GM19238 (cell line): ENCODE measurements around the gene SPOCD1.

Source experiments
- DNase-seq: peaks from one replicate; pipeline ENCODE4 v3.0.0; 2011; ENCODE audit warnings: low spot score; ENCODE audit not compliant: insufficient read length

Gene SPOCD1

DNA sequence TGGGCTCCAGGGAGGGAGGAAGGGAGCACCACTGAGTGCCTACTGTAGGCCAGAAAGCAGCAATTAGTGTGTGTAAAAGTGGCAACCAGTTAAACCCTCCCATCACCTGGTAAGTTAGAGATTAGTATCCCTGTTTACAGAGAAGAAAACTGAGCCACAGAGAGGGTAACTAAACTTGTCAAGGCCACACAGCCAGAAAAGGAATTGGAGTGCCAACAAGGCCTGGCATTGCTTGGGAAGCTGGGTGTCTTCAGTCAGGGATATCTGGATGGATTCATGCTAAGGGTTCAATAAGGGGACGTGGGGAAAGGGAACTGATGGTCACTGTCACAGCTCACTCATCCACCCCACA, 28.1 kb downstream of the SPOCD1 start:
- no peak for DNase-seq

DNA sequence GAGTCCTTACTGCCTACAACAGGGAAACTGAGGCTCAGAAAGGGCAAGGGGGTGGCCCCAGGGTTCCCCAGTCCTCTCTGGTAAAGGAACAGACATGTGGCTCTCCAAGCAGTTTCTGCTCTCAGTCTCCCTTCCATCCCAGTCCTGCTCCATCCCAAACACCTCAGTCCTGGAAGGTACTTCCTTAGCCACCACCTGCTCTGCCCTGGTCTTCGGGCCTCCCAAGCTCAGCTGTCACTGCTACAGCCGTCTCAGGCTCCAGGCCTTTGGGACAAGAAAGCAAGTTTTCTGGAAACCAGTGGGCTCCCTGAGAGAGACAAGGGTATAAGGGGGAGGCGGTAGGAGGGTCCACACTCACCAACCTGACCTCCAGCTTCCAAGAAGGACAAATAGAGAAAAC, 28.6 kb downstream of the SPOCD1 start:
- DNase-seq = no peak

DNA sequence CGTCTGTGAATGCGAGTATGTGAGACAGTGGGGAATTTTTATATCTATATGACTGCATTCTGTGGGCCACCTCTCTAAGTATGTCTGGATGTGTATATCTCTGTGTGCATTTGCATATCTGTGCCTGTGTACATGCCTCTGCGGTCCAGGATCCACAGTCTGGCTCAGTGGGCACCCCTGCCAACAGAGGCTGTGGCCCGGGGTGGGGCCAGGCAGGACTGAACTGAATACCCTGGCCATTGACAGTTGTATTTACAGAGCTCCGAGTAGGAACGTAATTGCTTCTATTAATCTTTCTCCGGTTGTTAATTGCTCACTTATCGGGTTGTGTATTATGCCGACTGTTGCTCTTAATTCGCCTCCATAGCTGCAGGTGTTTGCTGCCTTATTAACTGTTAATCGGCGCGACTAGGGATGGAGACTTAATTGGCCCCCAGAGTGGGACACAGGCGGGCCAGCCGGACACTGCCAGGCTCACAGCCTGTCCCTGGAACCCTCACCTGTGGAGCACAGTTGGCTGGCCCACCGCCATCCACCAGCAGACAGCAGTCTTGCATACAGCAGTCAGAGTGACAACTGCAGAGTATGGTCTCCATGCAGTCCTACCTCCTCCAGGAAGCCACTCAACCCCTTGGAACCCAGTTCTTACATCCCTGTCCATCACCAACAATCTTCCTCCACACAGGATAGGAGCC, 29.3 kb downstream of the SPOCD1 start:
- DNase-seq = no peak

DNA sequence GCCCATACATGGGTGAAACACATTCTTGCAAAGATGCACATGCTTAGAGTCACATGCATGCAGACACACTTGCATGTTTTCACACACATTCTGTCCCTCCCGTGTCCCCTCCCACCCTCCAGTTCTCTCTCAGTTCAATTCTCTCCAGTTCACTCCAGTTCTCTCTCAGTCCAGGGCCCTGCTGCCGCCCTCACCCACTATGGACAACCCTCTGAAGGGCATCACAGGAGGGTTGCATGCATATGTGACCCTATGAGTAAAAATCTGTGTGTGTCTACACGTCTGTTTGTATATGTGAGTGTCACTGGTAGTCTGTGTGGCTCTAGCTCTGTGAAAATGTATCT, 29.9 kb downstream of the SPOCD1 start:
- DNase-seq = no peak

- DNase-seq = no peak
These were observed 30.5 kb downstream of the SPOCD1 start for GRCh38 chr1:31785020-31785946.

GRCh38 chr1:31784356-31785019, 31.3 kb downstream of the SPOCD1 start:
- DNase-seq = no peak

- DNase-seq = no peak
These were observed 32.0 kb downstream of the SPOCD1 start for GRCh38 chr1:31783846-31784245.

GRCh38 chr1:31782421-31783410, 33.1 kb downstream of the SPOCD1 start:
- DNase-seq = no peak

- no peak for DNase-seq
These were observed 34.0 kb downstream of the SPOCD1 start for GRCh38 chr1:31781756-31782371.

DNA sequence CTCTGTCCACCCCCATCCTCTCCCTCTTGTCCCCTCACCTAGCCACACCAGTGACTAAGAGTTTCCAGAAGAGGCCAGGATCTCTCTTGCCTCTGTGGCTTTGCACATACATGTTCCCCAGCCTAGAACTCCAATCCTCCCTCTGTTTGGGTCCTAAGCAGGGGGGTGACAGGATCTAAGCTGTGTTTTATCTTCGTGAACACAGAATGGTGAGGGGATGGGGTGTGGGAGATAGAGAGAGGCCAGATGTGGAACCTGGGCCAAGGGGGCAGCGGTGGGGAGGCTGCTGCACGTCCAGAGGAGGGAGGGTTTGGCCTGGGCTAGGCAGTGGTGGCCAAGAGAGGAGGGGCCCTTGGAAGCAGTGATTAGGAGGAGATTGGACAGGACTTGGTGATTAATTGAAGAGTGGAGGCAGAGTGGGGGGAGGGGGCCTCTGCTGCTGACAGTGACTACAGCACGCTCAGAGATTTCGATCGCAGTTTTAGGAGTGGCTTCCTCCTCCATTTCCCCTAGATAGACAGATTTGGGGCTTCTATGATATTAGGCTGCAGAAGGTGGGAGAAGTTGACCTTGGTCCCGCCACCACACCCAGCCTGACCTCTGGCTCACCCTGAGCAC, 34.6 kb downstream of the SPOCD1 start:
- DNase-seq = no peak

- no peak for DNase-seq
These were observed 35.2 kb downstream of the SPOCD1 start for GRCh38 chr1:31780632-31781031.

- no peak for DNase-seq
These were observed 36.1 kb downstream of the SPOCD1 start for GRCh38 chr1:31779687-31780086.

DNA sequence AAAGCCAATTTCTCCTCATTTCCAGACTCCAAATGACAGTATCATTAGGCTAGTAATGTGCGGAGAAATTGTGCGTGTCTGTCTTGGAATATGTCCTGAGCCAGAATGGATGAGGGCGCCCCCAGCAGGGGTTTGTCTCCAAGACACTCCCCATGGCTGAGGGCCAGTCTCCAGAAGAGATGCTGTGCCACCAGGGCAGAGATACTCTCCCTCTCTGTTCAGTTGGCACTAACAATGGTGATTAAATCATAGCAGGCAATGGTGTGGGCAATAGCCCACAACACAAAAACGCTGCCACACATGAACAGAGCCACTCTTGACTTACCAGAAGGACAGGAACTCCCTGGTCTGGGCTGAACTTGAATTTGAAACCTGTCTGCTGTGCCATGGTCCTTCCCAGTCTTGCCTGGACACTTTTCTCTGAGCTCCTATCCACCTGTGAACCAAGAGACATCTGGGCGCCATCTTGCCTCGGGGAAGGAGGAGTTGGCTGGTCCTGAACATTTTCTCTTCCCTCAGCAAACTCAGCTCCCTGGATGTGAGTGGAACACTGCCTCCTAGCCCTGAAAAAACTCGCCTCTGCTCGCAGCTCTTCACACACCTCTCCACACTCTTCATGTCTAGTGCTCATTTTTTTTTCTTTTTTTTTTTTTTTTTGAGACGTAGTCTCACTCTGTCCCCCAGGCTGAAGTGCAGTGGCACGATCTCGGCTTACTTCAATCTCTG, 36.9 kb downstream of the SPOCD1 start:
- no peak for DNase-seq

GRCh38 chr1:31776516-31776915, 39.3 kb downstream of the SPOCD1 start:
- no peak for DNase-seq

- no peak for DNase-seq
These were observed 39.8 kb downstream of the SPOCD1 start for GRCh38 chr1:31776032-31776431.

- DNase-seq = no peak
These were observed 40.4 kb downstream of the SPOCD1 start for GRCh38 chr1:31775210-31775999.

GRCh38 chr1:31774495-31774894, 41.3 kb downstream of the SPOCD1 start:
- no peak for DNase-seq

DNA sequence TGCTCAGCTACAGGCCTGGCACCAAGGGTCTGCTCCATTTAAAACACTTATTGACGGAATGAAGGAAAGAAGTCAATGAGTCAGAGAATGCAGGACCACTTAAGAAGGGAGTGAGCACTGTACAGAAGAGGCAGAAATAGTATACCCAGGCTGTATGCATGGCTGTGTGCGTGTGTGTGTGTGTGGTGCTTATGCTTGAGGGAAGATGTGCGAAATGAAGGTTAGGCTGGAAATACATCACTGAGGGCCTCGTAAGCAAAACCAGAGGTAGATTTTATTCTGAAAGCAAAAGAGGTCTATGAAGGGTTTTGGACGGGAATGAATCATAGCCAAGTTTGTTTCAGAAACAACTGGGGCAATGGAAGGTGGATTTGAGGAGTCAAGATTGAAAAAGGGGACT, 42.0 kb downstream of the SPOCD1 start:
- DNase-seq = no peak
